ENCODE results near the gene PTS. TPM values are rescaled to one million over a fixed set of nuclear protein-coding genes. Genes with fewer than 3 reads are reported as not detected.

PTS gene
- polyA plus RNA-seq, 1 donor from 2014 or later, result 160 TPM

- Histone ChIP-seq H3K4me3 (ENCODE audit: low read length) (no peak overlapping the region), H3K27me3 (ENCODE audit: insufficient read depth, low read depth, low read length) (no peaks in the 10 kb centered on the region), H3K27ac (ENCODE audit: low read length) (no peak overlapping the region), H2AFZ (ENCODE audit: low read depth, low read length) (no peak overlapping the region), H3K4me2 (ENCODE audit: low read length) (no peak overlapping the region), H3K9me2 (ENCODE audit: insufficient read depth, low read length) (no peaks in the 10 kb centered on the region), H3K79me2 (replicated peaks; ENCODE audit: insufficient read depth, low read length) (no peaks in the 10 kb centered on the region), H3K9ac (ENCODE audit: low read length) (no peak overlapping the region), H4K20me1 (ENCODE audit: insufficient read depth) (no peaks in the 10 kb centered on the region), H3K36me3 (ENCODE audit: insufficient read depth, low read length) (no peaks in the 10 kb centered on the region), H3F3A (ENCODE audit: insufficient read depth, low read length, poor library complexity, severe bottlenecking) (no peaks in the 10 kb centered on the region), H3K9me3 (ENCODE audit: low read length) (no peaks in the 10 kb centered on the region)
- no peak for TF ChIP-seq TAF1 (IDR thresholded peaks at IDR 0.05; ENCODE audit: low read depth)
- no peak for TF ChIP-seq EP300 (conservative IDR thresholded peaks at IDR 0.05; ENCODE audit: poor library complexity, severe bottlenecking)
- TF ChIP-seq POLR2AphosphoS5 (IDR thresholded peaks at IDR 0.05), result no peak
- TF ChIP-seq CTCF (IDR thresholded peaks at IDR 0.05; ENCODE audit: poor library complexity, severe bottlenecking), result no peak
These were observed 42.2 kb downstream of the PTS start for GRCh38 chr11:112268406-112268805.

- H3K4me2 ChIP-seq (ENCODE audit: low read length), result no peak overlapping the region
- H3K9me3 ChIP-seq (ENCODE audit: low read length), result no peaks in the 10 kb centered on the region
- no peaks in the 10 kb centered on the region for H3K79me2 ChIP-seq (replicated peaks; ENCODE audit: insufficient read depth, low read length)
- H3K36me3 ChIP-seq (ENCODE audit: insufficient read depth, low read length), result no peaks in the 10 kb centered on the region
- TF ChIP-seq TAF1 (IDR thresholded peaks at IDR 0.05; ENCODE audit: low read depth) (no peak), EZH2 (IDR thresholded peaks at IDR 0.05; ENCODE audit: borderline replicate concordance, insufficient read depth, low read length, poor library complexity, severe bottlenecking) (no peak), REST (IDR thresholded peaks at IDR 0.05; ENCODE audit: borderline replicate concordance) (no peak), CTCF (IDR thresholded peaks at IDR 0.05; ENCODE audit: poor library complexity, severe bottlenecking) (no peak), RAD21 (conservative IDR thresholded peaks at IDR 0.05) (no peak), POLR2AphosphoS5 (IDR thresholded peaks at IDR 0.05) (no peak), MXI1 (conservative IDR thresholded peaks at IDR 0.05; ENCODE audit: poor library complexity, severe bottlenecking) (no peak), SMC3 (conservative IDR thresholded peaks at IDR 0.05; ENCODE audit: poor library complexity) (no peak), EP300 (conservative IDR thresholded peaks at IDR 0.05; ENCODE audit: poor library complexity, severe bottlenecking) (no peak)
- no peaks in the 10 kb centered on the region for H4K20me1 ChIP-seq (ENCODE audit: insufficient read depth)
- H2AFZ ChIP-seq (ENCODE audit: low read depth, low read length), result no peak overlapping the region
- no peaks in the 10 kb centered on the region for H3F3A ChIP-seq (ENCODE audit: insufficient read depth, low read length, poor library complexity, severe bottlenecking)
- H3K9me2 ChIP-seq (ENCODE audit: insufficient read depth, low read length), result no peaks in the 10 kb centered on the region
- no peak overlapping the region for H3K27ac ChIP-seq (ENCODE audit: low read length)
- no peaks in the 10 kb centered on the region for H3K27me3 ChIP-seq (ENCODE audit: insufficient read depth, low read depth, low read length)
- H3K9ac ChIP-seq (ENCODE audit: low read length), result no peak overlapping the region
- no peak overlapping the region for H3K4me3 ChIP-seq (ENCODE audit: low read length)
These were observed 42.9 kb downstream of the PTS start for GRCh38 chr11:112269139-112269538.
